CD4-positive, alpha-beta T cell treated with Interleukin-4 for 1 hour (primary cell): ENCODE measurements around the gene HSPA12B.
A peak's percentile ranks its signal among the peaks of the same experiment; 100 is the strongest.

Source experiments
- DNase-seq, 2 donors: peaks; one replicate each; pipeline ENCODE4 v3.0.0-alpha.2; 2020 to 2022

The HSPA12B gene

GRCh38 chr20:3730803-3731672 is 1.4 kb upstream of the HSPA12B start:
- no peak for DNase-seq

DNA sequence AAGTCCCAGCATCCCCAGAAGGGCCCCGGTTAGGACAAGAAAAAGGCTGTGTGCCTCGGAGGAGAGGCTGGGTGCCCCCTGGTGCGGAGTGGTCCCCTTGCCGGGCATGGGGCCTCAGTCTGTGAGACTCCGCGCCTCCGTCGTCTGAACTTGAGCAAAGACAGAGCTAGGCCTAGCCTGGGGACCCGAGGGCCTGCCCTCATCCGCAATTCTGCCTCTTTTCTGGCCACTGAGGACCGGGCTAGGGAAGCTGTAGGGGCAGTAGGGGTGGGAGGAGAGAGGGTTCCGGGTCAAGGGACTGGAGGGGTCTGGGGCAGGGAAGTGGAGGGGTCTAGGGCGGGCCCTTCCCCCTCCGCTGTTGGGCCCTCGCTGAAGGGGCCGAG is 550 bp upstream of the HSPA12B start:
- no peak for DNase-seq

DNA sequence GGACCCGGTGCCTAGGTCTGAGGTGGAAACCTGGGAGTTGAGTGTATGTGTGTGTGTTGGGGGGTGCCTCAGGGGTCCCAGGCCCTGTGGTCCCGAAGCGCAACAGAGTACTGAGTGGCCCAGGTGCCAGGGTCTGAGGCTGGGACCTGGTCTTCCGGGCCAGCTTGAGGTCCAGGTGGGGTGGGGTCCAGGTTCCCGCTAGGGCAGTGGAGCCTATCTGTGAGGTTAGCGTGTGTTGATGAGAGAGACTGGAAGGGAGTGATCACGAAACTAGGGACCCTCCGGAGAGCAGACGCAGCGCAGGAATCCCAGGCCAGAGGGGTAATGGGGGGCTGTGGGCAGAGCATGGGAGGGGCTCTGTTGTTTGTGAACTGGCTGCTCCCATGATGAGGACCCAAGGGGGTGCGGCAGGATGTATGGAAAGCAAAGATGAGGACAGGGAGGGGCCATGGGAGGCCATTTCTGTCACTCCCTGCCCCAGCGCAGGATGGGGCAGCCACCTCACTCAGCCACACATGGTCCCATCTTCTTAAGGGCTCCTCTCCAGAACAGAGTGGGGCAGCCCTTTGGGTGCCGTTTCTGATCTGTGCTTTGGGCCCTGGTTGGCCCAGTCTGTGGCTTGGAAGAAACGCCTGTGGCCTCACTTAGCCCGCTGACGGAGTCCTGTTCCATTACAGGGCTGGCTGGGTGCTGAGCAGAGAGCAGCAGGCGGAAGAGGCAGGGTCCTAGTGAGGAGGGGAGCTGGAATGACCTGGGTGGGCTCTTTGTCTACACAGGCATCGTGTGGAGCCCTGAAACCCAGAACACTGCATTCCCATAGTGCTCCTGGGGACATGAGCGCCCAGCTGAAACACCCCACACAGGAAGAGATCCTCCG is 872 bp downstream of the HSPA12B start:
- DNase-seq = no peak

DNA sequence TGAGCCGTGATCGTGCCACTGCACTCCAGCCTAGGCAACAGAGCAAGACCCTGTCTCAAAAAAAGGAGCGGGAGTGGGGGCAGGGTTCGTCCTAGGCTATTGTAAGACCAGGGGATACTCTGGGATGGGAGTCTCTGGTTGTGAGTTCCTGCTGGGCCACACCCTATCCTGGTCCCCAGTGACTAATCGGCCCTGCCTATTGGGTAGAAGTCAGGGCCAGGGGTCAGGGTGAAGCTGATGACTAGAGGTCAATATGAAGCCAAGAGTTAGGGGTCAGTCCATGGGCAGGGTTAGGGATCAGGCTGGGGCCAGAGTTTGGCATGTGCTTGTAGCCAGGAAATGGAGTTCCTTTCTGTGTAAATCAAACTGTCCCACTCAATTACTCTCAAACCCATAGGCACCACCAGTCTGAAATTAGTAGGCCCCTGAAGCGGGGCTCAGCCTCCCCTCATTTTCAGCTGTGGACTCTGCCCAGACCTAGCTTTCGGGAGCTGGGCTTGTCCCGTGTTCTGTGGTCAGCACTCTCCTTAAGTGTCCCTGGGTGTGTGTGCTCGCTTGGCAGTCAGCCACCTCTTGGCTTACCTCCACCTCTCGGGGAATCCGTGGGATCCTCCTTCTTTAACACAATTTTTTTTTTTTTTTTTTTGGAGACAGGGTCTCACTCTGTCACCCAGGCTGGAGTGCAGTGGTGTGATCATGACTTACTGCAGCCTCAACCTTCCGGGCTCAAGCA is 1.8 kb downstream of the HSPA12B start:
- no peak for DNase-seq

- DNase-seq = no peak
These were observed 3.3 kb downstream of the HSPA12B start for GRCh38 chr20:3735768-3736167.

DNA sequence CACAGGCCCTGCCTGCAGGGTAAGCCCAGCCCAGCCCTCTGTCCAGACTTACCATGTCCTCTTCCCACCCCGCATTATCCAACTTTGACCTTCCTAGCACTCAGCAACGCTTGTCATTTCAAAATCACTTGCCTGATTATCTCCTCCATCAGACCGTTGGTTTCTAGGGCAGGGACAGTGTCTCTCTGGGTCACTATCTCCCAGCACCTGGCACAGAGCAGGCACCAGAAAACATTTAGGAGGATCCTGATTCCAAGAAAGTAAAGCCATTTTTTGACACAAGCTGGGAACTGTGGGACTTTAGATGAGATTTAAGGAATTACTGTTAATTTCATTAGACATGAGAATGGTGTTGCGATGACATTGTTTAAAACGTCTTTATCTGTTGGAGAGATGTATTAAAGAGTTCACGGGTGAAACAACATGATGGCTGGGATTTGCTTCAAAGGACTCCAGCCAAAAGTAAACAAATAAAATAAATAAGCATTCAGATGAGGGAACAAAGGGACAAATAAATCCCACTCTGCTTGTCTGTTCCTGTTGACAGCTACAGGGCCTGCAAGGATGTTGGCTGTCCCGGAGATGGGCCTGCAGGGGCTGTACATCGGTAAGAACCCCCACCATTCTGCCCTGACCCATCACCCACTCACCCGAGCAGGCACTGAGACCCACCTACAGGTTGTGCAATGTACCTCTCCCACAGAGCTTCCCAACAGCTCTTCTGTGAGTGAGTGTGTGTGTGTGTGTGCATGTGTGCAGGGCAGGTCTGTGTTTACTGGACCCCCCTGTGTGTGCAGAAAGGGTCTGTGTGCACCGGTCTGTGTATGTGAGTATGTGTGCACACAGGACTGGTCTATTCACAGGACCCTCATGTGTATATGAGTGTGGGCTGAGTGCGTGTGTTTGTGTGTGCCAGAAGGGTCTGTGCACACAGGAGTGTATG is 5.9 kb downstream of the HSPA12B start:
- no peak for DNase-seq

DNA sequence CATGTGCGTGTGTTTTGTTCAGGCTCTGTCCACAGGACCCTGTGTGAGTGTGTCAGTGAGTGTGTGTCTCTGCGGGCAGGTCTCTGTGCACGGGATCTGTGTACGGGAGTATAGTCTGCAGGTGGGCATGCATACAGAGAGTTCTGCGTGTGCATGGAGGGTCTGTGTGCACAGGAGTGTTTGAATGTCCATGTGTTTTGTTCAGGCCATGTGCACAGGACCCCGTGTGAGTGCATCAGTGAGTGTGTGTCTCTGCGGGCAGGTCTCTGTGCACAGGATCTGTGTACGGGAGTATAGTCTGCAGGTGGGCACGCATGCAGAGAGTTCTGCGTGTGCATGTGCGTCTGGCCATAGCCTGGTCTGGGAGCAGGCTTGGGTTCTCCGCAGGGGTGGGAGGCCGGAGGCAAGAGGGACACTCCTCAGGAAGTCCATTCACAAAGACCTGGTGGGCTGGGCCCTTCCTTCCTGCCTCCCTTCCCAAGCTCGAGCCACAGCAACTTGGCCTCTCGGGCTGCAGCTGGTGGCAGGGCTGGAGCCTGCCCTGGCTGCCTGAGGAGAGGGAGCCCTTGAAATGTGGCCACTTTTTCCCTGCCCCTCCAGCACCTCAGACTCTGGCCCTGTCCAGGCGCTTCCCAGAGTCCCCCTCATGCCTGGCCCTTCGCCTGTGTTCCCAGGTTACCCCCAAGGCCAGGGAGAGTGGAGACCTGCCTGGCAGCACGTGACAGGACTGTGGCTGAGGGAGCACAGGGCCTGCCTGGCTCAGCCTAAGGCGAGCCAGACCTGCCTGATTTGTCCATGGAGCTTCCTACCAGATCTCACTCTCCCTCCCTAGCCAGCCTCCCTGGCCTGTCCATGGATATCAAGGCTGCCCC is 6.8 kb downstream of the HSPA12B start:
- no peak for DNase-seq

DNA sequence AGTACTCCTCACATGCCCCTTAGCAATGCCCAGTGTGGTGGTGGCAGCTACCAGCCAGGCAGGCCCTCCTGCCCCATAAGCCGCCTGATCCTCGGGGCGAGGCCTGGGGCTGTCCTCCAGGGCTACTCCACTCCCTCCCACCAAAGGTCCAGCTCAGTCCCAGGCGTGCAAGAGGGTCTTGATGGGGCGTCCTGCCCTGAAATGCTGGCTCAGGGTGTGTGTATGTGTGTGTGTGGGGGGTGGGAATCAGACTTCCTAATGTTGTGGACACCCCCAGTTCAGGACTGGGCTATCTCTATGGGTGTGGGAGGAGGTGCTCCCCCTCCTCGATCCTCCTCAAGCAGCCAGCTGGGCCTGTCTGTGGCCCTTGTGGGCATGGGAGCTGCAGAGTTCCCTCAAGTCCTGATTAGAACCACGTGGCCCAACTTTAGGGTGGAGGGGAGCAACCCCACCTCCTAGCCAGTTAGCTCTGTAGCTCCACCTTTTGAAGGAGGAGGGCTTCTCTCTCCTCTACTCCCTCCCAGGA is 7.5 kb downstream of the HSPA12B start:
- no peak for DNase-seq

GRCh38 chr20:3740615-3741301 is 8.3 kb downstream of the HSPA12B start:
- no peak for DNase-seq

- DNase-seq = no peak
These were observed 9.5 kb downstream of the HSPA12B start for GRCh38 chr20:3741836-3742458.

DNA sequence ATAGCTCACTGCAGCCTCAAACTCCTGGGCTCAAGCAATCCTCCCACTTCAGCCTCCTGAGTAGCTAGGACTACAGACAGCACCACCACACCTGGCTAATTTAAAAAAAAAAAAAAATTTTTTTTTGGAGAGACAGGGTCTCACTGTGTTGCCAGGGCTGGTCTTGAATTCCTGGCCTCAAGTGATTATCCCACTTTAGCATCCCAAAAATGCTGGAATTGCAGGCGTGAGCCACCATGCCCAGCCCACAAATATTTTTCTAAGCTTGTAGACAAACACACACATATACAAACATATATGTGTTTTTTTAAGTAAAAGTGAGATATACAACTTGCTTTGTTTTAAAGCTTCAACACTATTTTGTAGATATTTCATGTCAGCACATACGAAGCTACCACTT is 10.8 kb downstream of the HSPA12B start:
- no peak for DNase-seq

DNA sequence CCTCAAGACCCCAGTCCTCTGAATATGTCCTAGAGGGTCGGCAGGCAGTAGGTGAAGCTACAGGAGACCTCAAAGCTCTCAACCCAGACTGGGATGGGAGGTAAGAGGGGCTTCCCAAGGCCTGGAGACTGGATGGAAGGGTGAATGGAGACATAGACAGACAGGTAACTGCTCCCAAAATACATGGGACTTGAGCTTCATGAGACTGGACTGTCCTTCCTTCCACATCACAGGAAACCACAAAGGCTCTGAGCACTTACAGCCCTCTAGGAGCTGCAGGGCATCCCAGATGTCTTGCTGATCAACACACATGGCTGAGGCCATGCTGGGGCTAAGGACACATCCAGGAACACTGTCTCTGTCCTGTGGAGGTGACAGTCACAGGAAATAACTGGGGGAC is 11.6 kb downstream of the HSPA12B start:
- no peak for DNase-seq

DNA sequence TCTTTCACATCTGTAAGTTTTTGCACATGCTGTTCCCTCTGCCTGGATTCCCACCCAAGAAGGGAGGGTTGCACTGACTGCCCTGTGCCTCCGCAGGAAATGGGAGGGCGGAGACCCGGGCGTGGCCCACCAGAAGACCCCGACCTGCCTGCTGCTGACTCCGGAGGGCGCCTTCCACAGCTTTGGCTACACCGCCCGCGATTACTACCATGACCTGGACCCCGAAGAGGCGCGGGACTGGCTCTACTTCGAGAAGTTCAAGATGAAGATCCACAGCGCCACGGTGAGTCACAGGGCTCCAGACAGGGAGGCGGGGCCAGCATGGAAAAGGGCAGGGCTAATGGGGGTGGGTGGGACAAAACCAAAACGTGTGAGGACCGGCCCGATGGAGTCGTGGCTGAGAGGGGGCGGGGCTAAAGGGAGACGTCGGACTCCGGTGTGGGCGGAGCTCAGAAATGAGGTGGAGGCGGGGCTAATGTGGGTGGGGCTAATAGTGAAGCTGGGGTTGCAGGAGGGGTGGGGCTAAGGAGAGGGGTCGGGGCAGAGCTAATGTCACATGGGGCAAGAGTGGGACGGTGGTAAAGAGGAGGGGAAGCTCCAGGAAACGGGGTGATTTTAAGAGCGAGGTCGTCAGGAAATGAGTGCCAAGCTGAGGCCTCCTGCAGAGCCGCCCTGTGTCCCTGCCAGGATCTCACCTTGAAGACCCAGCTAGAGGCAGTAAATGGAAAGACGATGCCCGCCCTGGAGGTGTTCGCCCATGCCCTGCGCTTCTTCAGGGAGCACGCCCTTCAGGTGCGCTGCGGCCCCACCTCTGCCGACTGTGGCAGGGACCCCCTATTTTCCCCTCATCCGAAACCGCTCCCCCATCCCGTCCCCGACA is 12.6 kb downstream of the HSPA12B start:
- DNase-seq = peak; percentile 85 to 89

DNA sequence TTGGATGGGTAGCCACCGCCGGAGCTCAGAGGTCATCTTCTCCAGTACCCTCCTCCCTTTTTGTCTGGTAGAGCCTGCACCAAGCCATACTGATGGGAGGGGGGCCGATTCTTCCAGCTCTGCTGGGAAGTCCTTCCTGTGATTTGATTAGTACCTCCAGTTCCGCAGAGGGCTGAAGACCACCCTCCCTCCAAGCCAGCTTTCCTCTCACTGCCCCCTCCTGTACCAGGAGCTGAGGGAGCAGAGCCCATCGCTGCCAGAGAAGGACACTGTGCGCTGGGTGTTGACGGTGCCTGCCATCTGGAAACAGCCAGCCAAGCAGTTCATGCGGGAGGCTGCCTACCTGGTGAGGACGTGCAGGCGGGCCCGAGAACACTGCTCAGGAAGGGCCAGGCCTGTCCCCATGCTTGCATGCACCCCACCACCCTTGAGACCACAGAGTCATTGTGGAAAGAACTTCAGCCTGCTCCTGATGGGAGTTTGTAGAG is 13.2 kb downstream of the HSPA12B start:
- no peak for DNase-seq

- DNase-seq = no peak
These were observed 15.0 kb downstream of the HSPA12B start for GRCh38 chr20:3747471-3747870.

DNA sequence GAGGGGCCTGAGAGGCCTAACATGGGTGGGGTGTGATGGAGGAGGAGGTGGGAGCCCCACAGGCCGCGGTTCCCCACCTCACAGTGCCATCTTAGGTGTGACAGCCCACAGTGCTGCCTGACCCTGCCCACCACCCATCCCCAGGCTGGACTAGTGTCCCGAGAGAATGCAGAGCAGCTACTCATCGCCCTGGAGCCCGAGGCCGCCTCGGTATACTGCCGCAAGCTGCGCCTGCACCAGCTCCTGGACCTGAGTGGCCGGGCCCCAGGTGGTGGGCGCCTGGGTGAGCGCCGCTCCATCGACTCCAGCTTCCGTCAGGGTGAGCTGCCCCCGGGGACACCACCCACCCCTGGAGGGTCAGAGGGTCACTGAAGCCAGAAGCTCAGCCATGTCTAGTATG is 15.6 kb downstream of the HSPA12B start:
- no peak for DNase-seq

DNA sequence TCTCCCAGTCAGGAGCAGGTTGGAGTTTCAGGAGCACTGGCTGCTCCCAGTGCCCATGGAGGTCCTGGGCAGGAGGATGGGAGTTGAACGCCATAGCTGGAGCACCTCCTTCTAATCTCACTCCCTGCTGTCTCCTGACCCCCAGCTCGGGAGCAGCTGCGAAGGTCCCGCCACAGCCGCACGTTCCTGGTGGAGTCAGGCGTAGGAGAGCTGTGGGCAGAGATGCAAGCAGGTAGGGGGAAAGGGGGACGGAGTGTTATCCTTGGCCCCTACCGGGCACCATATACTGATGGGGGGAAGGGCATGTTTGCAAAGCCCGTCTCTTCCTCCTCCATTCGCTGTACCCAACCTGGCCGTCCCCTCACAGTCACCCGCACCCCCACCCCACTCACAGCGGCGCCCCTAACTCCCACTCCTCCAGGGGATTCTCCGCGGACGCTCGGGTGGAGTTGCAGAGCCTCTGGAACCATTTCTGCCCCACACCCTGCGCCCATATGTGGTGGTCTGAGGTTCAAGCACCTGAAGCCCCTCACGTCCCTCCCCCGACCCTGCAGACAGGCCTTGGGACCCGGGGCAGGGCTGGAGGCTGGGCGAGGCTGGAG is 16.7 kb downstream of the HSPA12B start:
- DNase-seq = no peak
